HG03432 (cell line): Measurements from ENCODE around the gene ANO1.

ENCODE experiments used
- ATAC-seq: cut with Tn5 transposase; IDR thresholded peaks from one replicate; pipeline ENCODE4 v1.9.1; 2021; ENCODE audit warnings: mild to moderate bottlenecking, moderate library complexity; ENCODE audit not compliant: unreplicated experiment

The ANO1 gene

DNA sequence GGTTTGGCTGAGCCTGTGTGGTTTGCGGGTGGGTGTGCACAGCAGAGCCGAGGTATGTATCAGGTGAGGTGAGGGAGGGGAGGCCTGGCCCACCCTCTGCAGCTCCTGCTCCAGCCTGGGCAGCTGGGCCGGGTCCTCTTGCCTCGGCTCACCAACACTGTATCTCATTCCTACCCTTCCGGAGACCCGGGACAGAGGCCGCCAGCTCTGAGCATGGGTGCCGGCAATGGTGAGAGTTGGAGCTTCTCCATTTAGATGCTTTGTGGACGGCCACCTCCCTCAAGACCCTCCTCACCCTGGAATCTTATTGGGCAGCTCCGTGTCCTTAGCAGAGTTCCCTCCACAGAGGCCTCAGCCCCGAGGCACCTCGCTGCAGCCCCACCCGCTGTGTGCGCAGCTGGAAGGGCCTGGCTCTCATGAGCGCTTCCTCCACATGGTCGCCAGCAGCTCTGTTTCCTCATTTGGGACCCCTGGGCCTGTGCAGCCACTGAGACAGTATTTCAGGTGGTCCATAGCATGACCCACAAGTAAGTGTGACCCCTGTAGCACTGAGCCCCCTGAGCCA lies 55.7 kb downstream of the ANO1 start:
- ATAC-seq, result no peak

DNA sequence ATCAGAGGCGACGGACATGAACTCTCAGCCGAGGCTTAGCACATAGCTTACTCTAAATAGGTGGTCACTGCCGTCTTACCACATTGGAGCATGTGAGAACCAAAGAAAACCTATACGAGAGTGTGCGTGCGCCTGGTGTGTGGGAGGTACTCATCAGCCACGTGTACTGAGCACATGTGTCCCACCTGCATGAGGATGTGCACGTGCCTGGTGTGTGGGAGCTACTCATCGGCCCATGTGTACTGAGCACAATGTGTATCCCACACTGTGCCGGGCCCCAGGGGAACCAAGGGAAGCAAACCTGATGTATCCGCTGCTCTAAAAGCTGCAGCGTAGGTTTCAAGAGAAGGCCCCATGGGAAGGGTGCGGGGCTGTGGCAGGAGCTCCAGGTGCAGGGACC lies 56.4 kb downstream of the ANO1 start:
- ATAC-seq, result no peak

DNA sequence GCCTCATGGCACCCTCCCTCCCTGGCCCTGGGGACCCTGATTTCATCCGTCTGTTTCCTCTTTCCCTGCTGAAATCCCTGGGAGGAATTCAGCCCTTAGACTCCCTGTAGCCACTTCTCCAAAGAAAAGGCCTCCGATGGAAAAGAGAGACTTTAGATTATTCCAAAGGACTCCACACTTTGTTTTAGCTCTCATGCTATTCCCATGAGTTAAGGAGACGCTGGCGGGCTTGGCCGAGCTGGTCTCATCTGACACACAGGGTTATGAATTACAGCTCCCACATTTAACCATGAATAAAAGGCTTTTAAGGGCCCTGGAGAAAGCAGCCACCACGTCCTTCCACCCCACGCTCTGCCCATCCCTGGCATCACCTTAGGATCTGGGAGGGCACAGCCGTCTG lies 57.0 kb downstream of the ANO1 start:
- no peak for ATAC-seq

DNA sequence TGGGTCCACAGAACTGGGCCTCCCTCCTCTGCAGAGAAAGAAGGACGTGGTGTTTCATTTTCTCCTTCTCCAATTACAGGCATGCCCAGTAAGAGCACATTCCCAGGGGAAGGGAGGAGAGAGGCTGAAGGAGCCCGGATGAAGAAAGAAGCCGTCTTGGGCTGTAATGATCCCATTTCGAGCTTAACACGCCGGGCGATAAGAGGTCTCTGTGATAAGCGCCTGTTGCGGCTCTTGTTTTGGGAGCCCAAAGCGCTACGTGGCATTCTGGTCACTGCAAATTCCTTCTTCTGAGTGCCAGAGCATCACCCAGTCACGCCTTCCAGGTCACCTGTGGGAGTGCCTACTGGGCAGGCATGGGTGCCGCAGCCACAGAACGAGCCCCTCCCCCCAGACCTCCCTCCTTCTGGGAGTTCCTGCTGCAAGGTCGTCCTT lies 57.5 kb downstream of the ANO1 start:
- ATAC-seq, result no peak

DNA sequence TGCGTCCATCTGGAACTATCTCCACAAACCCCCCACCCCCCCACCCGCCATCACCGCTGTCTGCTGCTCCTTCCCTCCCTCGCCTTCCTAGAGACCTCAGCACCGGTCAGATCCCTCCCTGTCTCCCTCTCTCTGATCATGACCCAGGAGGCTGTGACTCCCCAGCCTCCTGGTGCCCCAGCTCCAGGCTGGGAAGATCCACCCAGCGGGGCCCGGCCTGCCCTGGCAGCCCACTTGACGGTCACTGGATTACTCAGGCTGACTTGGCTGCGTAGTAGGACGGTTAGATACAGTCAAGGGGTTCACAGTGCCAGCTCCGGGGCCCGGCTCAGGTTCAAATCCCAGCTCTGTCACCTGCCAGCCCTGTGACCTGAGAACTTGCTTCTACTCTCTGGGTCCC lies 59.3 kb downstream of the ANO1 start:
- ATAC-seq, result no peak

DNA sequence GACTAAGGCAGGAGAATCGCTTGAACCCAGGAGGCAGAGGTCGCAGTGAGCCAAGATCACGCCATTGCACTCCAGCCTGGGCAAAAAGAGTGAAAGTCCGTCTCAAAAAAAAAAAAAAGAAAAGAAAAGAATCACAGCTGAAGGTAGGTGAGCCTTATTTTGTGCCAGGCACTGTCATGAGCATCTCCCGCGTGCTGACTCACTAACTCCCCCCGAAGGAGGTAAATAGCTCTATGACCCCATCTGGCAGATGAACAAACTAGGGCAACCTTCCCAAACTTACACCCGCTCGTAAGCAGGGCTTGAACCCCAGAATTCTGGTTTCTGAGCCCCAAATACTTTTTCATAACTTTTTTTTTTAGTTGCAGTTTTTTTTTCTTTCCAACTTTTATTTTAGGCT lies 60.3 kb downstream of the ANO1 start:
- ATAC-seq, result no peak

DNA sequence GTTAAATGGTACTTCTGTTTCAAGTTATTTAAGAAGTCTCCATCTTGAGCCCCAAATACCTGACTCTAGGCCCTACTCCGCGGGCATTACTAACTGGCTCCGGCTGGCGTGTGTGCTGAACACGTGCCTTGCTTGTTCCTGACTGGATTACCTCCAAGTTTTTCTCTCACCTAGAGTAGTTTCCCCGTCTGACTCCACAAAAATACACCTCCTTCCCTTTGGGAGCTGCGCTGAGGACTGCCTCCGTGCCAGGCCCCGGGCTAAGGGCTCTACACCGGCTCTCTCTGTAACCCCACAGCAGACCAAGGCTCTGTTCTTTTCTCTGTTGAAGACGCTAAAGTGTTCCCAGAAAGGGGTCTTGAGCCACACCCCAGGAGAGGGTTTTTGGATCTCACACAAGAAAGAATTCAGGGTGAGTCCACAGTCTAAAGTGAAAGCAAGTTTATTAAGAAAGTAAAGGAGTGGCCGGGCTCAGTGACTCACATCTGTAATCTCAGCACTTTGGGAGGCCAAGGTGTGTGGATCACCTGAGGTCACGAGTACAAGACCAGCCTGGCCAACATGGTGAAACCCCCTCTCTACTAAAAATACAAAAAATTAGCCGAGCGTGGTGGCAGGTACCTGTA lies 61.8 kb downstream of the ANO1 start:
- ATAC-seq, result no peak

DNA sequence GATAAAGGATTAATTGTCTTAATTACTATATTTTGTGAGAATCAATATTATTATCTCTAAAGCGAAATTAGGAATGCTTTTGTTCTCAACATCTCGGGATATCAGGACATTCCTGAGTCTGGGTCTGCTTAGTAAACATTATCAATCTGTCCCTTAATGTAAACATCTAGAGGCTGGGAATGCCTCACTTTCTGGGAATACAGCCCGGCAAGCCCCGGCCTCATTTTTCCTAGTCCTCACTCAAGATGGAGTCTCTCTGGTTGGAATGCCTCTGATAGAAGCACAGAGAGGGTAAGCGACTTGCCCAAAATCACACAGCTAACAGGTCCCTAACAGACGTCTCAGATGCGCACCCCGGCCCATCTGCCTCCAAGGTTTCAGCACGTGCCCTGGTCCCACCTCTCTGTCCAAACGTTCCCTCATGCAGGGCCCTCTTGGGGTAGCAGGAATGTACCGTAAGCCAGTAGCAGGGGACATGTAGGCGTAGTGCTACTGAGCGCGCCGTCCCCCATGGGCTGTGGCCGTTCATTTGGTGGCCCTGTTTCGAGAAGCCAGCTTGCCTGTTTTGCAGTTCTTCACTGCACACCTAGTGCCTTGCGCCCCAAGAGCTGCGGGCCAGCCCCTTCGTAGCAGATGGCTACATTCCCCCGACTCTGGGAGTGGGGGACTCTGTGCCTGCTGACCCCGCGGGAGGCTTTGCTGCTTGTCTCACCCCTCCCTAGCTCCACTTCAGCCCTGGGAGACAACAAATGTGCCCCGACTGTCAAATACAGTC lies 62.8 kb downstream of the ANO1 start:
- ATAC-seq, result no peak

DNA sequence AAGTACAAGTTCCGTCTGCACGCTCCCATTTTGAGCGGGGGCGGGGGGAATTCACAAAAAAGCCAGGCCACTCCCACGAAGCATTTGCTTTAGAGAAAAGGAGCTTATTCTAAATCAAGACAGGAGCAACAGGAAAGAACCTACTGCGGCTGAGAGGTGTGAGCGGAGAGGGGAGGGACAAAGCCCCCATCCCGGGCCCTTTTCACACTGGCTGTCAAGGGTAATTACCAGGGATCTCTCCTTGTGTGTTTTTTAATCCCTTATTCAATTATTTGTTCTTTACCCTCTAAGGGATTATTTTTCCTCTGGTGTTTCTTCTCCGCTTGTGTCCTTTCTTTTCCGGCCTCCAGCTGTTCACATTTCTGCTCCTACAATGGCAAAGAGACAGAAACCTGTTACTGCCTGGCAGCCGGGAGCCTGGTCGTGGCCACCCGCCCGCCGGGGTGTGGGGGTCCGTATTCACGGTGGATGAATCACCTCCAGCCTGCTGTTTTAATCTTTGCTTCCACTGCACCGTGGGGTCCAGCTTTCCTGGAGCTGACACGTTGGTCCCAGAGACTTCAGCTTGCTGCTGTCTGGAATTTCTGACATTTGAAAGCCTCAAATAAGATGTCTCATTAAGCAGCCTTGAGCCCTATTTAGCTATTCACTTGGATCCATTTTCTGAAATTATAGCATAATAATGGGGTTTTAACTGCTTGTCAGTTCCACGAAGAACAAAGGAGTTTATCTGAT lies 63.5 kb downstream of the ANO1 start:
- ATAC-seq, result no peak

DNA sequence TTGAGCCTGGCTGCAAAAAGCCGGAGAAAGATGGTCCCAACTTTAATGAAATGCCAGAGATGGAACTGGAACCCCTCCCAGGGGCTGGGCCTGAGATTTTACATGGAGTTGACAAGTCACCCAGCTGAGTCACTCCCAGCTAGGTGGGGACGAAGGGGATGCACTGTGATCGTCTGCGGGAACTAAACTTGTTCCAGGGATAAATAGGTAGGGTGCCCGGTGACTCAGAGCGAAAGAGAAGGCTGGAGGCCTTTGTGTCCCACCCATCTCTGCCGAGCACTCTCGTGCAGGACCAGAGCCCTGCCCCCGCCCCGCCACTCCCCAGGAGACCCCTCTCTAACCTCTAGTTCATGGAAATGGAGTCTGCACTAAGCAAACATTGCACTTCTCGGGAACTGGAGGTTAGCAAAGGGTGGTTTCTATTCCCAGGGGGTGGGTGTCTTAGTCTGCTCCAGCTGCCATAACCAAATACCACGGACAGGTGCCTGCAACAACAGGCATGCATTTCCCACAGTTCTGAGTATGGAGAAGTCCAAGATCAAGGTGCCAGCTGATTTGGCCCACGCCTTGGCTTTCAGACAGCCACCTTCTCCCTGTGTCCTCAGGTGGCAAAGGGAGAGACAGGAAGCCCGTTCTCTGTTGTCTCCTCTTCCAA lies 64.2 kb downstream of the ANO1 start:
- no peak for ATAC-seq

DNA sequence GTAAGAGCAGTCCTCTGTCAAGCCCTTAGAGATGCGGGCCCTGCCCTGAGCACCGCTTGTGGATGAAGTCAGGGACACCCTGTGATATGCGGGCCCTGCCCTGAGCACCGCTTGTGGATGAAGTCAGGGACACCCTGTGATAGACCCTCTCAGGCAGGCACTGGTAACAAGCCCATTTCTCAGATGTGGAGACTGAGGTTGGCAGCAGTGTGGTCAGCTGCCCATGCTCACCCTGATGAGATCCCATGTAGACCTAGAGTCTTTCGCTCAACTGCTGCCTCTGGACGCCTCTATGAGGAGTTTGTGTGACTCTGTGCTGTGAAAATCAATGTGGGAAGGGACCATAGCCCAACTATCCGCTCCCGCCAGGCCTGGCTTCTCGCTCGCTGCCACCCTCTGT lies 66.1 kb downstream of the ANO1 start:
- ATAC-seq, result no peak

DNA sequence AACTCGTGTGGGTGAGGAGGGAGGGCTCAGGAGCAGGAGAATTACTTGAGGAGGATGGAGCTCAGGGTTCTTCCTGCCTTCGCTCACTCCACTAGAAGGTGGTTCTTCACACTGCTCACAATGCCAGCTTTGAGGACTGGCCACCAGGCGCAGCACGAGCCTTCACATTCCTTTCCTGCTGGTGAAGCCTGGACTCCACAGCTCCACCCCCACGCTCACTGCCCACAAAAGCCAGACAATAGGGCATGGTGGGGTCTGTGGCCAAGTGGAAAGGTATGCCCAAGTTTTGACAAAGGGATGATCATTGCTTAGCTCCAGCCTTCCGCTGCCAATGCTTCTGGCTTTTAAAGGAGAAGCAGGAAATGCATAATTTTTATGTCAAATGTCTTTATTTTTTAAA lies 67.0 kb downstream of the ANO1 start:
- no peak for ATAC-seq

DNA sequence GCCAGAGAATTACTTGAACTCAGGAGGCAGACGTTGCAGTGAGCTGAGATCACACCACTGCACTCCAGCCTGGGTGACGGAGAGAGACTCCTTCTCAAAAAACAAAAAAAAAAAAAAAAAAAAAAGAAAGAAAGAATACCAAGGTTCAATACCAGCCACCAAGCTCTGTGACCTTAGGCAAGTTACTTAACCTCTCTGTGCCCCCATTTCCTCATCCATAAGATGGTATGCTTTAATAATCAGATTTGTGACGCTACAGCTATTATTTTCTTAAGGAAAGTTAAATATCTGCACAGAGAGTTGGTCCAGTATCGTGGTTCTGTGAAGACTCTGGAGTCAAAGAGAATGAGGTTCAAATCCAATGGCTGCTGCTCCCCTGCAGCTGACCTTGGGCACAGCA lies 67.7 kb downstream of the ANO1 start:
- ATAC-seq, result no peak

DNA sequence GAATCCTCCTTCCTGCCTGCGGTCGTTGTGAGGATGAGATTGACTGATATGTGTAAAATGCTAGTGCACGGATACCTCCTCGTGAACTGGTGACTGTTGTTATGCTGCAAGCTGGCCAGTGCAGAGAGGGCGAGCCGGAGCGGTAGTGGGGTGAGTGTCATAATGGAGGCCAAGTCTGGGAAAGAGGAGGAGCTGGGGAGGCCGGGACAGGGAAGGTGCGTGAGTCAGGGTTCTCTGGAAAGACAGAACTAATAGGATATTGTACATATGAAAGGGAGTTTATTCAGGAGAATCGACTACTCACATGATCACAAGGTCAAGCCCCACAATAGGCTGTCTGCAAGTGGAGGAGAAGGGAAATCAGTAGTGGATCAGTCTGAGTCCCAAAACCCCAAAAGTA lies 68.2 kb downstream of the ANO1 start:
- no peak for ATAC-seq

DNA sequence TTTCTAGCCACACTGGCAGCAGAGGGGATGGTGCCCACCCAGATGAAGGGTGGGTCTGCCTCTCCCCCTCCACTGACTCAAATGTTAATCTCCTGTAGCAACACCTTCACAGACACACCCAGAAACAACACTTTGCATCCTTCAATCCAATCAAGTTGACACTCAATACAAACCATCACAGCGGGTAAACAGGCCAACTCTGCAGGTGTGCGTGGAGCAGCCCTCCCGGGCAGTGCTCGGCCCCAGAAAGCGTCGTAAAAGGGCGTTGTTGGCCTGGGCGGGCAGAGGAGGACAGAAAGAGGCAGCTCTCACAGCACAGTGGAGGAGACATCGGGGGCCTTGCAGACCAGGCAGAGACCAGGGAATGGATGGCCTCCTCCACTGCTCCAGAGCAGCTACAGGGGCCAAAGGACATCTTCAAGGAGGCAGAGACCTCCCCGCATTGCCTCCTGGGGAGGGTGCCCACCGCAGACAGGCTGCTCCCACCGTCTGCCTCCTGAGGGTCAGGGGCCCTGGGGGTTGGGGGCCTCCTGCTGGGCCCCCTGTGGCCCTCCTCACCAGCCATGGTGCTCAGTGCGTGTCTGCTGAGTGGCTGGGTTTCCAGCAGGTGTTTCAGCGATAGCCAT lies 68.9 kb downstream of the ANO1 start:
- ATAC-seq, result no peak

DNA sequence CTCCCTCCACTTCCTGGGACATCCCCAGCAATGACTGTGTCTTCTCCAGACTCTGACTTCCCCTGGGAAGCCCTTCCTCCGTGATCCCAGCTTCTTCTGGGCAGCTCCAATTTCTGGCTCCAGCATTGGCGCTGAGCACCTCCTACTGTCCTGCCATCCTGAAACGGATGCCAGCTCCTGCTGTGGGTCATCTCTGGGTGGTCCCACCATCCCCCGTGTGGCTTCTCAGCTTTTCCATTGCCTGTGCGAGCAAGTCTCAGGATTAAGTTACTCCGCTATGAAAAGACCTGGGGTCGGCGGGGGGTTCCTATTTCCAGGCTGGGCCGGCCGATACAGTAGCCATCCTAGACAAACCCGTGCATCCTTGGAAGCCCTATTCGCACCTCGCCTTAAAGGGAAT lies 69.6 kb downstream of the ANO1 start:
- no peak for ATAC-seq

DNA sequence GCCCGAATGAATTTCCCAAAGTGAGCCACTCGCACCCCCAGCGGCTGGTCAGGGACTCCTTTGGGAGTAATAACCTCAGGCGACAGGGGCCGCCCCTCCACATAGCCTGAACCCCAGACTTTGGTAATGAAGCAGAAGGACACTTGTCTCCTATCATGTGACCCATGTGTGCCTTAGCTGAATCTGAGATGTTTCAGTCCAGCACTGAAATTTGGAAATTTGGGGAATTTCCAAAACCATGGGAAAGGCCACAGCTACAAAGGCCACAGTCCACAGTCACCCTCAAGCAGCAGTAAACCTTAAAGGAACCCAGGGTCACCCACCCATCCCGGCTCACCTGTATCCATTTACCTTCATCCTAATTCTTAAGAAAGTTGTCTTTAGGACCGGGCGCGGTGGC lies 73.6 kb downstream of the ANO1 start:
- ATAC-seq, result no peak

DNA sequence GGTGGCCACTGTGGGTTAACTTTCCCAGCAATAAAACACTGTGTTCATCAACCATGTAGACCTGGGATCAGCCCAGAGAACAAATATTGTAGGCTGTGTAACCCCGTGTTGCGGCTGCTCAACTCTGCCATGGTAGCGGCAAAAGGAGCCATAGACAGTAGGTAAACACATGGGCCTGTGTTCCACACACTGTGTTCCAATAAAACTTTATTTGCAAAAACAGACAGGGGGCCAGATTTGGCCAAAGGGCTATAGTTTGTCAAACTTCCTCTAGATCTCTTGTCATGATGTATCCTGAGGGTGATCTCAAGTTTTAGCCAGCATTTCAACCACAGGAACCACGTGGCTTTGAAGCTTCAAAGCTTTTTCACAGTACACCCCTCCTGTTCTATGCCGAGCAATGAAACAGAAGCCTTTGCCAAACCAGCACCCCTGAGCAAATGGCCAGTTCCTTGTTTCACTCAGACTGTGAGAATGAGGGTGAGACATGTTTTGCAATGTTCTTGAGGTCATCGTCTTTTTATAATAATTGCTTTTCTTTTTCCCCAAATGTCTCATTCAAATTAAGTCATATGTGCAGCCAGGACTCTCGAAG lies 75.1 kb downstream of the ANO1 start:
- no peak for ATAC-seq

DNA sequence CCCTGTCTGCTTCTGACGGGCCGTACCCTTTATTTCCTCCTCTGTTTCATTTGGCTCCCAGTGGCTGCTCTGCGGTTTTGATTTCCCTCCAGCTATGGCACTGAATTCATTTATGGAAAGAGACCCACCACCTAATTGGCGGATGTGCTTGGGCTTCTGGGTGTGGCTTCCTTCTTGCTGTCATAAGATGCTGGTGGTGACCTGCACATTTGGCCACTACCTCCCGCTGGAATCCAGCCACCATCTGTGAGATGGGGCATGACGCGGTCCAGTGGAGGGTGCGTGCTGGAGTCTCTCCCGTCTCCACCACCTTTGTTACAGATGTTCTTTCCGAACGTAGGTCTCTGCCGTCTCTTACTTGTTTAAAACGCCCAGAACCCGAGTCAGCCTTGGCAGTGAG lies 77.3 kb downstream of the ANO1 start:
- ATAC-seq, result no peak

DNA sequence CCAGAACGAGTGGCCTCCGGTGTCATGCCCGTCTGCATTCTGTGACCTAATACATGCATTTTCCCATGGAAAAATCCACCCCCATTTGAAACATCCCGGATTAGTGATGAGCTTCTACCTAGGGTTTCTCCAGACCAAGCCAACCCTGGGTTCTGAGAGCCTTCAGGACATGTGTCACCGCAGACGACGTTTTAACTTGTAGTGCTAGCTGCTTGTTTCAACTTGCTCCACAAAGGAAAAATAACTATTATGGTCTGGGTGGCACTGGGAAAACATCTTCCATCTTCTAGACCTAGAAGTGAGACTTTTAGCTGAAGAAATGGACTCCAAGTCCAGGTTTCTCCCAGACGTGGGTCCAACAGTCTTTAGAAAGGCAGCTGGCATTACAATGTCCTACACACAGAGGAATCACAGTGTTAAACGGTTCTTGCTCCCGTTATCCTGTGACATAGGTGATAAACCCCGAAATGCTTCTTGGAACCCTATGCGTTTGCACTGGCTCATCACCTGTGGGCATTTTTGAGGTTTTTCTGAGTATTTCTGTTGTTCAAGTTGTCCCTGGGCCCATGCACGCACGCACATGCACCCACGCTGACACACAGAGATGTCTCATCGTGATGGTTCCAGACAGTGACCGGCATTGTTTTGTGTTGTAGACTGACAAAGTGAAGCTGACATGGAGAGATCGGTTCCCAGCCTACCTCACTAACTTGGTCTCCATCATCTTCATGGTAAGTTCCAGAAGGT lies 78.3 kb downstream of the ANO1 start:
- no peak for ATAC-seq
